Right lobe of liver (tissue), 4 donors: ENCODE results near the gene DOCK1.

Source experiments
- CTCF ChIP-seq, 4 donors: fragments of 200-600 bp in 3 of 4; fragments of 450-650 bp in 1 of 4; IDR thresholded peaks; one replicate each; pipeline versions ENCODE4 v1.5.1 to v1.8.0; 2016 to 2022; ENCODE audit warnings: antibody characterized with exemption in 4 of 4, mild to moderate bottlenecking in 2 of 4
- POLR2A ChIP-seq: fragments of 450-650 bp; IDR thresholded peaks from one replicate; pipeline ENCODE4 v1.6.1; 2017; ENCODE audit warnings: antibody characterized with exemption, mild to moderate bottlenecking
- donor health status: DM: no; HTN: no; CAD: no.
- donor health status: DM: no; HTN: no; CAD: no.
- donor health status: DM: no; HTN: yes; CAD: no.

GRCh38 chr10:127449490-127449889, 544.3 kb downstream of the DOCK1 start:
- TF ChIP-seq CTCF (IDR thresholded peaks at IDR 0.05) (no peak), POLR2A (no peak)
